Left renal pelvis (tissue), 4 donors: ENCODE results near the gene CREM. TPM values are rescaled to one million over a fixed set of nuclear protein-coding genes. Genes with fewer than 3 reads are reported as not detected.

ENCODE experiments used
- DNase-seq, 4 donors: peaks; one replicate each; pipeline ENCODE4 v3.0.0-alpha.2; 2013; ENCODE audit warnings: low read depth in 4 of 4, low spot score in 3 of 4
- polyA plus RNA-seq, 4 donors: library from polyadenylated mRNA; unstranded; fragments of 120-200 nt; gene quantifications; one replicate each; pipeline ENCODE4 v1.2.1, GENCODE V29; 2013; ENCODE audit not compliant: insufficient read length in 4 of 4

The CREM gene
- polyA plus RNA-seq, 4 donors, result 33.3 to 104 (median 48.5) TPM

DNA sequence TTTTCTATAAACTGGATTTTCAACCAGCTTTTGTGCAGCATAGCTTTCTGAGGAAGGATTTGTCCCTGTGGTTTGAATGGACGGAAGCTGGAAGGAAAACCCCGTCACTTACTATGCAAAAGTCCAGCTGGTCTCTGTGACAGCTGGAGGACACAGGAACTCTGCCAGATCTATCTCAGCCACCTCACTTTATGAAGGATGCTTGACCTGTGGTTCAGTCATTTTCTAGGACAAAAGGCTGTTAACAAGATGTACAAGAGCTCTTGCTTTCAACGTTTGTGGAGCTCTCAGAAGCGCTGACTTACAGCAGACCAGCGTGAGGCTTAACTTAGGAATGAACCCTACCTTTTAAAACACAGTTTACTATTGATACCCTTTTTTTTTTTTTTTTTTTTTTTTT, 90.8 kb downstream of the CREM start:
- DNase-seq, result peak; percentile 40 to 59 (median 50)

- peak; percentile 68 to 82 (median 75) for DNase-seq
Observed at GRCh38 chr10:35218339-35218955, 91.8 kb downstream of the CREM start.

- DNase-seq, result no peak
Observed at GRCh38 chr10:35219292-35219691, 92.6 kb downstream of the CREM start.

DNA sequence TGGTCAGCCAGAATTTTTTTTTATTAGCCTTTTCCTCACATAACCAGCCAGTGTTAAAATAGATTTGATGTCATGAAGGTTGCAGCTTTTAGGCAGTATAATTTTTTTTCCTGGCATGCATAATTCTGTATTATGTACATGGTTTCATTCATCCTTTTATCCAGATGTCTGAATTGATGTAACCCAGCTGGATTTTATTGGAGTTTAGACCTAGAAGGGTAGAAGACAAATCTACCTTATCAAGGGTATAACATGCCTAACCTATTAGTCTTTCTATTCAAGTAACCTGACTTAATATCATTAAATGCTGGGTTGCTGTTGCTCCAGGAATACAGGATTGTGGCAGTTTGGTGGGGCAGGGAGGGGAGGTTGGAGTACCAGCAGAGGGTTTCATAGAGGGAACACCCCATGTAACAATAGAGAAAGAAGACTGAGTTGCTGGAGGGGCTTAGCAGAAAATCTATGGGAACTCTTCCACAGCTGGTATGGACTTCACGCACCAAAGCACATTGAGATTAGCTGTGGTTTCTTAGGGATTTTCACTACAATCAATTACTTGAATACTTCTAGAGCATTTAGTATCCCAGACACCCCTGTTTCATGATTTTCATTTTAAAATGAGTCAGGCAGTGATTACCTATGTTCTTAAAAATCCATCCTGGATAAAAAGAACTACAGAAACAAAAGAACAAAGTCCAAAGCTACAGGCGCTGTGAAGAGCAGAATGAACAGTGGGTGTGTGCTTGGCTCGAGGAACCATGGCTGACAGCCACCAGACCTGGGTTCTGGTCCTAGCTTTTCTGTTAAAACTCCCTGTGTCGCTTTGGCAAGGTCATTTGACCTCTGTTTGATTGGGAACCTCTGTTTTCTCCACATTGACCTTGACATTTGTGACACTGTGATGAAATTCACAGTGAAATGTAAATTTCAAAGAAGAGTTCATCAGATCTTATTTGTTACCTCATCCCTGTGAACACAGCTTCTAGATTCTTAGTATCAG, 93.5 kb downstream of the CREM start:
- no peak for DNase-seq

GRCh38 chr10:35223016-35223415, 96.4 kb downstream of the CREM start:
- no peak for DNase-seq

DNA sequence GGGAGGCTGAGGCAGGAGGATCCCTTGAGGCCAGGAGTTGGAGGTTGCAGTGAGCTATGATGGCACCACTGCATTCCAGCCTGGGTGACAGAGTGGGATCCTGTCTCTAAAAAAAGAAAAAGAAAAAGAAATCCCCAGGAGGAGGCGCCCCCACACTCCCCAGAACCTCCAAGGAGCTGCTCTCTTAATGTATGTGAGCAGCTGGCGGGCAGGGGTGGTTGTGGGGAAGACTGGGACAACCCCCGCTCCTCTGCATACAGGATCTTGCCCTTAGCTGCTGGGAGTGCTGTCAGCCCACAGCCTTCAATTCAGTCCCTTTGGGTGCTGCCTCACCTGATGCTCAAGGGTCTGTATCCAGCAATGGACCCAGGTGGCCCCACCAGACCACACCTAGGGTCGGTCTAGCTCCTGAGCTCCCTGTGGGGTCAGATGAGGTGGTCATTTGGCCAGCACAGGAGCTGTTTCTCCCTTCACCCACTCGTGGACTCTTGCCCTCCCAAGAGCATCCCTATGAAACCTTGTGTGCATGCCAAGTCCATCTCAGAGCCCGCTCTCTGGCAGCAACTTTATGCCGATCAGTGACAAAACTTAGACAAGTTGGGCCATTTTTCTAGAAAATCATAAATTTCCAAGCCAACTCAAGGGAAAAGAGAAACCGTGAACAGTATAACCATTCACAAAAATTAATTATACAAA, 97.5 kb downstream of the CREM start:
- no peak for DNase-seq

- no peak for DNase-seq
Observed at GRCh38 chr10:35225204-35225603, 98.6 kb downstream of the CREM start.

DNA sequence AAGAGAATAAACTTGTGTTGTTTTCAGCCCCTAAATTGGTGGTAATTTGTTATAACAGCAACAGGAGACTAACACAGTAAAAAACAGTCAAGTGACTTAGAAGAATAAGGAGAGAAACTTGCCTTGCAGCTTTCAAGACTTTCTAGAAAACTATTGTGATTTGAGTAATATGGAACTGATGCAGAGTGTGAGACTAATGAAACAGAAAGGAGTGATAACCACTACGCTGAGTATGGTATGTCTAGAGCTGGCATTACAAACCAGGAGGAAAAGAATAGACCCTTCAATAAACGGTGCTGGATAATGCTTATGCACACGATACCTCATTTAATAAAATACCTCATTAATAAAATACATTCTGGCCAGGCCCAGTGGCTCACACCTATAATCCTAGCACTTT, 99.9 kb downstream of the CREM start:
- no peak for DNase-seq

- no peak for DNase-seq
Observed at GRCh38 chr10:35228058-35228457, 101.4 kb downstream of the CREM start.

DNA sequence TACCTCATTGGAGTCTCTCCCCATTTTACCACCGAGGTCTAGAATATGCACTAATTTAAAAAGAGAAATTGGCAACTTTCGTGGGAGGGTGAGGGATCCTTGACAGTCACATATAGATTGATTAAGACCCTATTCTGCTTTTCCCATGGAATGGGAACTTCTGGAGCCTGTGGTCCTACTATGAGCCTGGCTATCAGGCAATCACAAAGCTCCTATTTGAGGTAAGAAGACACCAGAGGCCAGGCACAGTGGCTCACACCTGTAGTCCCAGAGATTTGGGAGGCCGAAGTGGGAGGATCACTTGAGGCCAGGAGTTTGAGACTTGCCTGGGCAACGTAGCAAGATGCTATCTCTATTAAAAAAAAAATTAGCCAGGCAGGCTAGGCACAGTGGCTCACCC, 105.0 kb downstream of the CREM start:
- DNase-seq, result no peak

- no peak for DNase-seq
Observed at GRCh38 chr10:35232527-35232926, 105.9 kb downstream of the CREM start.

GRCh38 chr10:35234073-35234472, 107.4 kb downstream of the CREM start:
- DNase-seq, result no peak

- no peak for DNase-seq
Observed at GRCh38 chr10:35236739-35237138, 110.1 kb downstream of the CREM start.

GRCh38 chr10:35237766-35238512, 111.3 kb downstream of the CREM start:
- DNase-seq, result no peak

DNA sequence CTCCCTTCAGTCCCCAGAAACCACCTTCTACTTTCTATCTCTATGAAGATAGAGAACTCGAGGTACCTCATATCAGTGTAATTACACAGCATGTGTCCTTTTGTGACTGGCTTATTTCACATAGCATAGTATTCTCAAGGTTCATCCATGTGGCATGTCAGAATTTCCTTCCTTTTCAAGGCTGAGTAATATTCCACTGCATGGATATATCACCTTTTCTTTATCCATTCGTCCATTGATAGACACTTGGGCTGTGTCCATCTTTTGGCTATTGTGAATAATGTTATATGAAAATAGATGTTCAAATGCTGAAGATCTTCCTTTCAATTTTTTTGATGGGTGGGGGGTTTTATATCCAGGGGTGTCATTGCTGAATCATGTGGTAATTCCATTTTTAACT, 117.9 kb downstream of the CREM start:
- DNase-seq, result no peak

GRCh38 chr10:35246770-35247343, 120.2 kb downstream of the CREM start:
- DNase-seq, result no peak

- DNase-seq, result no peak
Observed at GRCh38 chr10:35251373-35252100, 124.9 kb downstream of the CREM start.

- no peak for DNase-seq
Observed at GRCh38 chr10:35257057-35257983, 130.7 kb downstream of the CREM start.
